ENCODE data around the gene BUD23. TPM values are rescaled to one million over a fixed set of nuclear protein-coding genes. Genes with fewer than 3 reads are reported as not detected.
A peak's percentile ranks its signal among the peaks of the same experiment; 100 is the strongest.

BUD23 gene
- total and polyA plus RNA-seq, 9 of the 15 experiments (the other 6 are each of a cell fraction or from before 2014, with no cell fraction given), result 79.5 to 270 (median 150) TPM

GRCh38 chr7:73738220-73738611 lies 54.8 kb downstream of the BUD23 start (continued):
- no peak for TF ChIP-seq UBTF (IDR thresholded peaks at IDR 0.05; ENCODE audit: borderline replicate concordance in 1 of 2, low read depth in 2 of 2, low read length in 2 of 2)
- no peak for TF ChIP-seq SP2 (IDR thresholded peaks at IDR 0.05; ENCODE audit: extremely low read depth, low read depth, low read length, poor library complexity, severe bottlenecking)
- TF ChIP-seq ZNF274 (IDR thresholded peaks at IDR 0.05; ENCODE audit: borderline replicate concordance, low read depth, low read length), result no peak
- TF ChIP-seq ADNP (tag; IDR thresholded peaks at IDR 0.05), result no peak
- TF ChIP-seq PBX2 (CRISPR knock-in tag; IDR thresholded peaks at IDR 0.05; ENCODE audit: low read depth), result no peak
- TF ChIP-seq PBX2 (tag; conservative IDR thresholded peaks at IDR 0.05; ENCODE audit: low read depth), result no peak
- TF ChIP-seq THRA (IDR thresholded peaks at IDR 0.05), result no peak
- TF ChIP-seq ZSCAN29 (IDR thresholded peaks at IDR 0.05), result no peak
- TF ChIP-seq CREBBP (IDR thresholded peaks at IDR 0.05; ENCODE audit: low read depth, low read length), result no peak
- TF ChIP-seq HDAC8 (tag; IDR thresholded peaks at IDR 0.05), result no peak
- TF ChIP-seq BCLAF1 (IDR thresholded peaks at IDR 0.05; ENCODE audit: borderline replicate concordance in 1 of 2, control insufficient read depth in 1 of 2, low read depth in 2 of 2, low read length in 1 of 2), result no peak
- no peak for TF ChIP-seq SIN3B (IDR thresholded peaks at IDR 0.05; ENCODE audit: low read depth)
- no peak for TF ChIP-seq POLR2H (tag; IDR thresholded peaks at IDR 0.05; ENCODE audit: low read depth)
- no peak for TF ChIP-seq GABPA (tag; conservative IDR thresholded peaks at IDR 0.05; ENCODE audit: low read depth)
- TF ChIP-seq CTBP1 (IDR thresholded peaks at IDR 0.05; ENCODE audit: borderline replicate concordance), result no peak
- no peak for TF ChIP-seq ZNF431 (CRISPR knock-in tag; IDR thresholded peaks at IDR 0.05)
- TF ChIP-seq SMARCE1 (IDR thresholded peaks at IDR 0.05), result 0 out of 2 replicates have a peak, but pooled peaks have one; percentile 29
